GM21526 (cell line): ENCODE measurements around the gene GJB2.

Experiments
- ATAC-seq: cut with Tn5 transposase; IDR thresholded peaks from one replicate; pipeline ENCODE4 v1.9.1; 2021; ENCODE audit warnings: moderate library complexity; ENCODE audit not compliant: unreplicated experiment, low FRiP score

Gene GJB2

DNA sequence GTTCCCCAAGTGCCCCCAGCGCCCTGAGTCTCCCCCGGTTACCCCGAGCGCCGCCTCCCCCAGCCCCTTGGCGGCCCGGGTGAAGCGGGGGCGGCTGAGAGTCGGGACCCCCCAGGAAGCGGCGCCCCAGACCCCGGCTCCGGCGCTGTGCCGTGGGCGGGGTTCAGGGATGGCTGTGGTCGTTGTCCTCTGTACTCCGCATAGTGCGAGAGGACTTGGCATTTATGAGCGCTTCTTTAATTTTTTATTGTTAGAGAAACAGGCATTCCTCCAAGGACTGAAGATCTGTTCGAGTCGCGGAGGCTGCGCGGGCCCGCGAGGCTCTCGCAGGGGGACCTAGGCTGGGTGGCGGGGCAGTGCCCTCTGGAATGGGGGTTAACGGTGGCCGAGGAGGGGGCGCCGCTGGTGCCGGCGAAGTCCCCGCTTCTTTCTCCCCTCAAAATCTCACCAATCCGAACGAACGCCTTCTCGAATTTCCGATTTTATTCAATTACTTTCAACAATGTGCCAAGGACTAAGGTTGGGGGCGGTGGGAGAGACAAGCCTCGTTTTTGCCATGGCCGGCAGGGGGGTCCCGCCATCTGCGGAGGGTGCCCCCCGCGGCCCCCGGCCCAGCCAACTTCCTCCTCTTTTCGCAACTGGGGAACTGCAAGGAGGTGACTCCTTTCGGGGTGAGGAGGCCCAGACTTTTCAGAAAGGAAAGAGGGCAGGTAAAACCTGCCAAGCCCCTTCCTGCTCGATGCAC is 596 bp upstream of the GJB2 start:
- no peak for ATAC-seq

DNA sequence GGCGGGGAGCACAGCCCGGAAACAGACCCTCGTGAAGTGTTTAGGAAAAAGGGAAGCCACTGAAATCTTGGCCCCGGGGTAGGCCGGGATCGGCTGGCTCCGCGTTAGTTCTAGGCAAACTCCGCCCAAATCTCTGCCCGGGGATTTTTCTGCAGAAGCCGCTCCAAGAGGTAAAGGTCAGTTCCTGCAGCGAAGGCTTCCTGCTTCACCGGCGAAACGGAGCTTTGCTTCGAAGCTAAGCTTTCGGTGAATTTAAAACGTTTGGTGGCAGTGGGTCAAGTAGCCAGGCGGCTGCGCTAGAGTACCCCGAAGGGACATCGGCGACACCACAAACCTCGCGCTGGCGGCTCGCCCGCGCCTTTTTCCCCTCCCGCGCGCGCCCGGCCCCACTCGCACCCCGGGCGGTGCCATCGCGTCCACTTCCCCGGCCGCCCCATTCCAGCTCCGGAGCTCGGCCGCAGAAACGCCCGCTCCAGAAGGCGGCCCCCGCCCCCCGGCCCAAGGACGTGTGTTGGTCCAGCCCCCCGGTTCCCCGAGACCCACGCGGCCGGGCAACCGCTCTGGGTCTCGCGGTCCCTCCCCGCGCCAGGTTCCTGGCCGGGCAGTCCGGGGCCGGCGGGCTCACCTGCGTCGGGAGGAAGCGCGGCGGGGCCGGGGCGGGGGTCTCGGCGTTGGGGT is 441 bp downstream of the GJB2 start:
- ATAC-seq, result no peak

DNA sequence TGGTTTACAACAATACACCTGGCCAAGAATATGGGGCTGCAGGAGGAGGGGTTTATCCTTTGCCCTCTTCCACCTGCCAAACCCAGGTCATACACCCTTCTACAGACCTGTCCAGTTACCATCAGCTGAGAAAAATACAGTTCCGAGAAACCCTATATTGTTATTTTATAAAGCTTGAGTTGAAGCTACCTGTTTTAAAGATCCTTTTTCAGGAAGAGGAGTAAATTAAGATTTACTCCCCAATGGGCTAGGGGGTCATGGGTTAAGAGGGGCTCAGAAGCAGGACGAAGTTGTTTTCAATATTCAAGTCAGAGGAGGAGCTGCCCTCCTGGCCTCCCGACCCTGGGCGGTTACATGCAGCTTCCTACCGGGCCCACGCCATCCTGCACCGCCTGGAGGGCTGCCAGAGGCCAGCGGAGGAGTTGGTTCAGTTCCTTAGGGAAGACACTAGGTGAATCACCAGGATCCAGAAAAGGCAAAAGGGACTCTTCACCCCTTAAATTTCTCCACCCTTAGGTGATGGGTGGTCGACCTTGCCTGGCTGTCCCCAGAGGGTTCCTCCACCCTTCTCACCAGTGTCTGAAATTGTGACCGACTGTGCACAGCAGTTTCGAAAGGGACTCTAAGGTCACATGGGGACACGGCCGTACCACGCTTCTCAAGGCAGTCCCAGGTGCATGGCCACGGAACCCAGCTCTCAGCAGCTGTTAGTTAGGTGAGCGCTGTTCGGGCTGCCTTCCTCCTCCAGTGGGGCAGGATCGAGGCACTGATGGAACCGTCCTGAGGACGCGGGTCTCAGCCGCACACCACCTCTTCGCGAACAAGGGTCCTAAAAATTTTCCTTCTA is 1.2 kb downstream of the GJB2 start:
- ATAC-seq, result no peak

DNA sequence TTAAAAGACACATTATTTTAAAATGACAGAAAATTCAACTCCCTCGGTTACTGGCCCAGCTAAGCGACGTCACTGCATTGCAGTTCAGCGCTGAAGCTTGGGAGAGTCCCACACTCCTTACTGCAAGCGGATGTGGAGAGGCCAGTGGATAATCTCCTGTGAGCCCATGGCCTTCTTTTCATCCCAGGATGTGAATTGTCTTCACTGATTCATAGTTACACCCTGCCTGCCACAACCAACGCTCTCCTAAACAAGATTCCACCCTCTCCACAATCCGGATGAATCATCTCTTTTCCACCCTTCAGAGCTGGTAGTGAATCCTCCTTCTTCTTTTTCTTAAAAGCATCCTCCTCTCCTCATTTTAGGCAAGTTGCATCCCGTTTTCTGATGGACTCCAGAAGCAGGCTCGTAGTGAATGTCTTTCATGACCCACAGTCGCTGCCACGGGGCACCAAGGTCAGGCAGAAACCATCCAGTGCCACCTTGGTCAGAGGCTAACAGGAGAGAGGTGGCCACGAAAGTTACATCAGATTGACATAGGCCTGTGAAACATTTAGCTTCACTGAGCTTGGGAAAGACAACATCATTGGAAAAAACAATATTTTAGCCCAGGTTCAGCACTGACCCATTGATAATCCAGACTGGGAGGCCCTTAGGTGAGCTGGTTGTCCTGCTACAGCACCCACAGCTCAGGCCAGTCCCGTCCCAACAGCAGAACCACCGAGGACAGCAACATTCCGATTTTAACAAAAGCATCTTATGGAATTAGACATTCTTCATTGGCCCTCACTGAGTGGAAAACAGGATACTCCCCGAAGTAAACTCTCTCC is 2.0 kb downstream of the GJB2 start:
- ATAC-seq, result no peak

DNA sequence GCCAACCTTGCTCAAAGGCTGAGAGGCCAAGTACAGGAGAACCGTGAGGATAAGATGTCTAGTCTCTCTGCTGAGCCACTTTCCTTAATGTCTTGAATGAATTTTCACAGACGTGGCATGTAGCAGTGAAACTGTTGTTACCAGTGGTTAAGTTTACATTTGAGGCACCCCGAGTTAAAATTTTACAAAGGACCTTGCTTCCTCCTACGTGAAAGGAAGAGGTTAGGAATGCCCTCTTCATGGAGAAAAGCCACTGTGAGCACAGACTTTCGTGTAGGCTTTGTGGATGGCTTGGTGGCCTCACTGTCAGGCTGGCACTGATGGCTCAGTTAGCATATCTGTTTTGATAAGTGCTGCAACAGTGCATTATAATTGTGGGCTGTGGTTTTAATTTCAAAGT is 2.7 kb downstream of the GJB2 start:
- ATAC-seq, result no peak

DNA sequence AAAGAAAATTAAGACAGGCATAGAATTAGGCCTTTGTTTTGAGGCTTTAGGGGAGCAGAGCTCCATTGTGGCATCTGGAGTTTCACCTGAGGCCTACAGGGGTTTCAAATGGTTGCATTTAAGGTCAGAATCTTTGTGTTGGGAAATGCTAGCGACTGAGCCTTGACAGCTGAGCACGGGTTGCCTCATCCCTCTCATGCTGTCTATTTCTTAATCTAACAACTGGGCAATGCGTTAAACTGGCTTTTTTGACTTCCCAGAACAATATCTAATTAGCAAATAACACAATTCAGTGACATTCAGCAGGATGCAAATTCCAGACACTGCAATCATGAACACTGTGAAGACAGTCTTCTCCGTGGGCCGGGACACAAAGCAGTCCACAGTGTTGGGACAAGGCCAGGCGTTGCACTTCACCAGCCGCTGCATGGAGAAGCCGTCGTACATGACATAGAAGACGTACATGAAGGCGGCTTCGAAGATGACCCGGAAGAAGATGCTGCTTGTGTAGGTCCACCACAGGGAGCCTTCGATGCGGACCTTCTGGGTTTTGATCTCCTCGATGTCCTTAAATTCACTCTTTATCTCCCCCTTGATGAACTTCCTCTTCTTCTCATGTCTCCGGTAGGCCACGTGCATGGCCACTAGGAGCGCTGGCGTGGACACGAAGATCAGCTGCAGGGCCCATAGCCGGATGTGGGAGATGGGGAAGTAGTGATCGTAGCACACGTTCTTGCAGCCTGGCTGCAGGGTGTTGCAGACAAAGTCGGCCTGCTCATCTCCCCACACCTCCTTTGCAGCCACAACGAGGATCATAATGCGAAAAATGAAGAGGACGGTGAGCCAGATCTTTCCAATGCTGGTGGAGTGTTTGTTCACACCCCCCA is 3.8 kb downstream of the GJB2 start:
- ATAC-seq, result no peak

DNA sequence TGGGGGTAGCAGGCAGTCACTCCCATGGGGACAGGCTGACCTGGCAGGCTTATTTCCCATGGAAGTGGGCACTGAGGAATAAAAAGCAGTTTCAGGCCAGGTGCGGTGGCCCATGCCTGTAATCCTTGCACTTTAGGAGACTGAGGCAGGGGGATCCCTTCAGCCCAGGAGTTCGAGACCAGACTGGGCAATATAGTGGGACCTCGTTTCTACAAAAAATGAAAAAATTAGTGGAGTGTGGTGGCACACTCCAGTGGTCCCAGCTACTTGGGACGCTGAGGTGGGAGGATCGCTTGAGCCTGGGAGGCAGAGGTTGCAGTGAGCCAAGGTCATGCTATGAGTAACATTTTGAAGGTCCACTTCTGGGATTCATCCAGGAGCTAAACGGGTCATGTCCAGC is 6.0 kb downstream of the GJB2 start:
- no peak for ATAC-seq

DNA sequence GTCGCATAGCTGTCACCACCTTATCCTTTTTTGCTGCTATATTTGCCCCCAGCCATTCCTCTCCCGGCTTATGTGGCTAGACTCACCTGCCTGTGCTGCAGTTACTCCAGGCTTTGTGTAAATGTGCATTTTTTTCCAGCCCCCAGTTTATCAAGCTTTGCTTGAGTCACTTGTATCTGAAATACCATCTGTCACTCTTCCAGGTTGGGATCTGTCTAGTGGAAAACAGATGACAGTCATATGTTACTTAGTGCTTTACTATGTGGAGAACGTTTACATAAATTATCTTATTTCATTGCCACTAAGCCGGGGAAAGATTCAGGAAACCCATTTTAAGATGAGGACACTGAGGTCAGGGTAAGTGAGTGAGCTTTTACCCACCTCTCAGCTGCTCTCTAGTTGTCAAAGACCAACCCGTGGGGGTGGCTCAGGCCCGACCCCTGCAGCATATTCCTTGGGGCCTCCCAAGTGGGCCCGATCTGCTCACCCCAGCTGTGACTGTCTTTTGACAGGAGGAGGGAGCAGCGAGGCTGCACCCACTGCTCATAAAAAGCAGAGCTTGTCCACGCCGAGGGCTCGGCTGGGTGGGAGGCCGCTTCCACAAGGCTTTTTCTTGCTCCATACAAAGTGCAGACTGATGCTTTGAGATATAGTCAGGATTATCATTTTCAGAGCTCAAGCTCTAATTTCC is 7.2 kb downstream of the GJB2 start:
- no peak for ATAC-seq

DNA sequence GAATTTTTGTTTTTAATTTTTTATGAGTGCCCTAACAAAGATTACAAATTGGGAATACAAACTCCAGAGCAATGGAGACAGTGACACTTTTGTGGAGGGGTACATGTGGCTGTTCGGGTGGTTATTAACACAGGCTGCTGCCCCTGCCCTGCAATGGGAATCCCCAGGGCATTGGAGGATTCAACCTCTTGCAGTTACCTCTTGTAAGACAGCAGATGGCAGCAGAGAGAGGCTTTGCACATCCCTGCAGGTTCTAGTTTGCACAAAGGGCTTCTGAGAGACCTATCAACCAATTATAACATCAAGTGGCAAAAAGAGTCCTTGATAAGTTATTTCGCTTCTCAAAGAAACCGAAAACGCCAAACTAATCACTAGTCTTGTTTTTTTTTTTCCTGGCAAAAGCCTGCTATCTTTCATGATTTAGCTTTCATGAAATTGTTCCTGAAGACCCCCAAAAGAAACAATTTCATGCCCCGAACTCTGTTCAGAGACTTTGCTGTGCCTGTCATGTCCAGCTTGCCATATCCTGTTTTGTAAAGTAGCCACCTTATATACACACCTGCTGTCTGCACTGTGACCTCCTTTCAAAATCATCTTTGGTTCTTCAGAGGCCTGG is 10.4 kb downstream of the GJB2 start:
- ATAC-seq, result no peak

DNA sequence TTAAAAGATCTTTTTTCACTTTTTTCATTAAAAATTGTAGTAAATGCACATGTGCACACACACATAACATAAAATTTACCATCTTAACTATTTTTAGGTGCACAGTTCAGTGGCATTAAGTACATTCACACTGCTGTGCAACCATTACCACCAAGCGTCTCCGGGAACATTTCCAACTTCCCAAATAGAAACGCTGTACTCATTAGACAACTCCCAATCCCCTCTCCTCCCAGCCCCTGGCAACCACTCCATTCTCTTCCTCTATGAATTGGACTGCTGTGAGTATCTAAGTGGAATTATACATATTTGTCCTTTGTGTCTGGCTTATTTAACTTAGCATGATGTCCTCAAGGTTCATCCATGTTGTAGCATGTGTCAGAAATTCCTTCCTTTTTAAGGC is 11.6 kb downstream of the GJB2 start:
- ATAC-seq, result no peak

DNA sequence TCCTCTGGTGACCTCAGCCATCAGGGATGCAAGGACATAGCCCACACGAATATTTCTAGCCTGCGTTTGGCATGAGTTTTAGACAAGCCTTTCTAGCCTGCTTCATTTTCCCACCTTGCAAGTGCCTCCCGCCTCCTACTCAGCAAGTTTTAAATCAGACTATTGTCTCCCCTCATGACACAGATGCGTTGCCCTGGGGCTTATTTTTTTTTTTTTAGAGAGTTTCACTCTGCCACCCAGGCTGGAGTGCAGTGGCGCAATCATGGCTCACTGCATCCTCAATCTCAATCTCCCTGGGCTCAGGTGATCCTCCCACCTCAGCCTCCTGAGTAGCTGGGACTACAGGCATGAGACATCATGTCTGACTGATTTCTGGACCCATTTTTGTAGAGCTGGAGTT is 14.6 kb downstream of the GJB2 start:
- no peak for ATAC-seq

DNA sequence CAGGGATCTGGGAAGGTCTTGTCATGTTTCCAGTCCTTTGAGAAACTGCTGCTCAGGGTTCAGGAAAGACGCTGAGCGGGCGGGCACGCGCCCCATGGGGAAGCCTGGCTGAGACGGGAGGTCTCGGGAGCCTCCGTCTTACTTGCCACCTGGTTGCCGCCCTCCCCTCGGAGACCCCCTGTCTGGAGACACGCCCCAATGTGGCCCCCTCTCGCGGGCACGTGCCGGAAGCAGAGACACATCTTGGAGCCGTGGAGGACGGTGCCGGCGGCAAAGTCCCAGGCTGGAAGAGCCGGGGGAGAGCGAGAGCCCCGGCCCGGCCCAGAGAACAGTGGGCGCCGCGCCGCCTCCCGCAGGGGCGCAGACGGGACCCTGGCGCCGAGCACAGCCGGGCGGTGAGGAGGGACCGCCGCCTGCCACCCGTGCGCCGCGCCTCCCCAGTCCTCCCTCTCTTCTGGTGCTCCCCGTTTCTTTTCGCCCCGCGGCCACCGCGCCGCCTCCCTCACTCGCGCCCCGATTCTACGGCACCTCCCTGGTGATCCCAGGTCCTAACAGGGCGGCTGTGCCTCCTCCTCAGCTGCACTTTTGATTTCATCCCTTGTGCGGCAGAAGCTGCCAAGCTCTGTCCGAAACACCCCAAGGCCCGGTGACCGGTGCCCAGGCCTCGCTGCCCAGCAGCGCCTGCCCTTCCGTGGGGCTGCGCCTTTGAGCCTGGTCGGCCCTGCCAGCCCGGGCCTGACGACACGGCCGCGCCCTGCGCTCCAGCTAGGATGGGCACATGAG is 15.5 kb downstream of the GJB2 start:
- ATAC-seq, result no peak

DNA sequence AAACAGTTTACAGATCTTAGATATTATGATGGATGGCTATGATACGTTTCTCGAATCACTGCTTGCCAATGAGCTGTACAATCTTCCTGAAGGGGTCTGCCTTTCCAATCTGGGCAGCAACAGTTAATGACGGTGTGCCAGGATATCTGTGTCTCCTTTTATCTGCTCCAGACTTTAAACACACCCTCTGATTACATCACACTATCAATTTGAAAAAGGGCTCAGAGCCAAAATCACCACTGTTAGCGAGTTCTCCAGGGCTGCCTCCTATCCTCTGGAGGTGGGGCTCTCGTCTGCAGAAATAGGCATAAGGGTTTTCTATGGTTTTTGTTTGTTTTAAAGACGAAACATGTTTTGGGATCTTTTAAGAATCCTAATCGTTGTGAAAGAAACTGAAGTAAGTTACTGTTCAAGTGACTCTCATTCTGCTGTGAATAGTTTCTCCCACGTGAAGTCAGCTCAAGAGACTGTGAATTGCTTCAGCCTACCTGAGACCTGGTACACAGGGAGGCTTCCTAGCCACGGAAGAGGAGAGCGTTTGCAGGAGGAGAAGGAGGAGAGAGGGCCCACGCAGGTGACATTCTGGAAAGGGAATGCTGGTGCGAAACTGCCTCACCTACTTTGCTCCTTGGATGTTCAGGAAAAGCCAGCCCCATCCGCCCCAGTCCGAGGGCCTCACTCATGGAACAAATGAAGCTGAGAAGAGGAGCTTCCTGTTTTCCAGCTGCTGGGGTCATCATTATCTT is 16.7 kb downstream of the GJB2 start:
- no peak for ATAC-seq

DNA sequence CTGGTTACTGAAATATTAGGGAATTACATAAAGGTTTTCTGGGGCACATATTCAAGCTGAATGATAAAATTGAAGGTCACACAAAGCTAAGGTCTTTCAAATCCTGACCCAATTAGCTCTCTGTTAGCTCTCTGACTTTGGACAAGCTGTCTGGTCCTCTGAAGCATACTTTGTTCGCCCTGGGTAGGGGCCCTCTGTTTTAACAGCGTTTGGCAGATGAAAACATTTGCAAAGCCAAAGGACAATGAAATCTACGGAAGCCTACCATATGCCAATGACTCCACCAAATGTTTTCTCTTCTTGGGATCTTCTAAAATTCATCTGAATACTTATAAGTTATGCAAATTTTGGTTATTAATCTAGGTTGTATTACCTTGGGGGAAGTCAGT is 17.3 kb downstream of the GJB2 start:
- ATAC-seq, result no peak

DNA sequence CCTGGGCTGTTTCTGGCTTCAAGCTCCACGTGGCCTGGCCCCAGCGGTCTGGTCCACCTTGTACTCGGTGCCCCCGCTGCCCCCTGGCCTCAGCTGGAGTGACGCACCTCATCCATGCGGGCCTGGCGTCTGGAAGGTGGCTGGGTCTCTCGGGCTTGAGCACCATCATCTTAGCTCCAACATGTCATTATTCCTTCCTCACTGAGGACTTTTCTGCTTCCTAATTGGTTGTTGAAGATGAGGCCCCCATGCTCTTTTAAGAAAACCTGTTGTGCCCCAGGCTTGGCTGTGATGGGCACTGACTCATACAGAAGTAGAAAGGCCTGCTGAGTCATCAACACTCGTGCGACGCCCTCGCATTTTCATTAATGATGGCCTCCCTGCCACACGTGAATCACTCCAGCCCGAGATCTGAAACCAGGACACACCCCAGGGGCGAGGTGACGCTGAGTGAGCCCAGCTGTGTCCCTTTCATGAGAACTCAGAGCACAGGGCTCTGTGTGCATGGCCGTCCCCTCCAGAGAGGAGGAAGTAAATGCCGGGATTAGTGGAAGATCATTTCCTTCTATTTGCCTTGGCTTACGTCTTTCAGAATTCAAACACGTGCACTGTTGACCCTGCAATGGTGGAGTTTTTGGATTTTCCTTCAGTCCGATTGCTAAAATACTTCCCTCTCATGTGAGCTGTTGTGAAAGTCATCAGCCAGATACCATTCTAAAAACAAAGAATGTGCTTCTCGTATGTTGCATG is 17.9 kb downstream of the GJB2 start:
- peak; percentile 79 for ATAC-seq

DNA sequence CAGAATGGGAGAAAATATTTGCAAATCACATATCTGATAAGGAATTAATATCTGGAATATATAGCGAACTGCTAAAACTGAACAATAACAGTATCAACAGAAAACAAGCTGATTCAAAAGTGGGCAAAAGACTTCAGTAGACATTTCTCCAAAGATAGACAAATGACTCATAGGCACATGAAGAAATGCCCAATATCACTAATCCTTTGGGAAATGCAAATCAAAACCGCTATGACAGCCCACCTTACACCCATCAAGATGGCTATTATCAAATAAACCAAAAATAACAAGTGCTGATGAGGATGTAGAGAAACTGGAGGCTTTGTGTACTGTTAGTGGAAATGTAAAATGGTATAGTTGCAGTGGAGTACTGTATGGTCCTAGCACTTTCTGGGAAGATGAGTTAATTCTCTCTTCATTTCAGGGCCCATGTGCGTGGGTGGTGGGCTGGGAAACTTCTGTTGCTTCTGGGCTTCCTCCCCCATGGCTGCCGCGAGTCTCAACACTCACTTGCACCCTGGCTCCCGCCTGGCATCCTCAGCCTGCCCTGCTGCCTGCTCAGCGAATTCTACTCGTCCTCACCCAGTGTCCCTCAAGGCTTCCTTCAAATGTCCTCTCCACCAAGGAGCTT is 19.5 kb downstream of the GJB2 start:
- no peak for ATAC-seq
